ENCODE data around the gene SPDL1.

The SPDL1 gene, protein sequence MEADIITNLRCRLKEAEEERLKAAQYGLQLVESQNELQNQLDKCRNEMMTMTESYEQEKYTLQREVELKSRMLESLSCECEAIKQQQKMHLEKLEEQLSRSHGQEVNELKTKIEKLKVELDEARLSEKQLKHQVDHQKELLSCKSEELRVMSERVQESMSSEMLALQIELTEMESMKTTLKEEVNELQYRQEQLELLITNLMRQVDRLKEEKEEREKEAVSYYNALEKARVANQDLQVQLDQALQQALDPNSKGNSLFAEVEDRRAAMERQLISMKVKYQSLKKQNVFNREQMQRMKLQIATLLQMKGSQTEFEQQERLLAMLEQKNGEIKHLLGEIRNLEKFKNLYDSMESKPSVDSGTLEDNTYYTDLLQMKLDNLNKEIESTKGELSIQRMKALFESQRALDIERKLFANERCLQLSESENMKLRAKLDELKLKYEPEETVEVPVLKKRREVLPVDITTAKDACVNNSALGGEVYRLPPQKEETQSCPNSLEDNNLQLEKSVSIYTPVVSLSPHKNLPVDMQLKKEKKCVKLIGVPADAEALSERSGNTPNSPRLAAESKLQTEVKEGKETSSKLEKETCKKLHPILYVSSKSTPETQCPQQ

GRCh38 chr5:169583424-169584220, at the start of gene SPDL1:
SPDL1 (plus strand) TSS chr5:169583773; CDS start chr5:169588417, 4,644 bp downstream.
- peak; percentile 99 for DNase-seq

- DNase-seq = no peak
Observed at GRCh38 chr5:169534311-169534880, 49.2 kb upstream of the SPDL1 start.

DNA sequence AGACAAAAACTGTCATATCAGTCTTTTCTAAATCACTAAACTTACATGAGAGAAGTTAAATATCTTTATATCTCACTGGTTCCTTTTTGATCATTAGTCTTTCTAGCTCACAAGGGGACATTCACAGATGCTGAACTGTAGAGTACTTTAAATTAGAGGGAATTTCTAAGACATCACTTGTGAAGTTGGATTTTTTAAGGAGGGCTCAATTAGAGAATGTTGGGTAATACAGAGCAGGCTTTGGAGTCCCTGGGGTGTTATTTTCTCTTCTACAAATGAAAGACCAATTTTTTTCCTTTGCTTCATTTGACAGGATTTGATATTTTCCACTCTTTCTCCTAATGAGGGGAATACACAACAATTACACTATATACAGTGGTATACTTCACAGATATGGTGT, 48.6 kb upstream of the SPDL1 start:
- no peak for DNase-seq

- DNase-seq = no peak
Observed at GRCh38 chr5:169538944-169539343, 44.6 kb upstream of the SPDL1 start.

- no peak for DNase-seq
Observed at GRCh38 chr5:169542811-169543210, 40.8 kb upstream of the SPDL1 start.

DNA sequence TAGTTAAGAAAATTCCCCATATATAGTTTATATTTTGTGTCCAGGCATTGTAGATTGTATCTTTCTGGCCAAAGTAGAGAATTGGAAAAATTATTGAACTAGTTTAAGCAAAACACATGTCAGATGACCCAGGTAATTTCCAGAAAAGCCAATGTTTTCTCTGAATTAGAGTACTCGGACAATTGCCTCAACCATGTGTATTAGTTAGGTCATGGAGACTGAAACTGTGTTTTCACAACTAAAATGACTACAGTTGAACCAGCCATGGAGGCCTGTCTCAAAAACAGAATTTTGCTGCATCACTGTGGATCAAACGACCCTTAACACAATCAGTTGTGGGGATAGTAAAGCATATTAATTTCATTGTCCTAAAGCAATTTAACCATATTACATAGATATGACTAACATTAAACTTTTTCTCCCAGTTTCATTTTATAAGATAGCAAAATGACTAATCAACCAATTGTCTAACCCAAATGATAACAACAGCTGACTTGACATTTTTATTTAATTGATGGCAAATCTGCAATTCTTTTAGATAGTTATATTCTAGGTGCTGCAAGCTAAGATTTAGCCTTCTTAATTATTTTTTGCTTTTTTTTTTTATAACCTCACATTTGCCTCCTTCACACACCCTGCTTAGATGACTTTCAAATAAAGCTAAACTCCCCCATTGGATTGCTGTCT, 39.2 kb upstream of the SPDL1 start:
- DNase-seq = no peak

DNA sequence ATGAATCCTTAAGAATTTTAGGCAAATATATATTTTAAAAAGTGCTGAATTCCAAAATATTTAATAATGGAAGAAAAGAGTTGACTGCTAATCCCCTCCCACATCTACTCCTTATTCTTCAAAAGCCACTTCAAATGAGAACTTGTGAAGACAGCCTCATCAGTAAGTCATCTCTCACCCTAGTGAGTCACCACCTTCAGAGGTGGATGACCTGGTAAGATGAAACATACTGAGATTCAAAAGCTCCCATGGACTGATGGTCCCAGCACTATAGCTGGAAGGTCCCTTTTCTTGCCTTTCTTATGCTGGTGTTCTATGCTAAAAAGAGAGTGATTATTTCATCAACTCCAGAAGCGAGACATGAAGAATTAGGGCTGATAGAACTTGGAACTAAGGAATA, 37.8 kb upstream of the SPDL1 start:
- DNase-seq = no peak

DNA sequence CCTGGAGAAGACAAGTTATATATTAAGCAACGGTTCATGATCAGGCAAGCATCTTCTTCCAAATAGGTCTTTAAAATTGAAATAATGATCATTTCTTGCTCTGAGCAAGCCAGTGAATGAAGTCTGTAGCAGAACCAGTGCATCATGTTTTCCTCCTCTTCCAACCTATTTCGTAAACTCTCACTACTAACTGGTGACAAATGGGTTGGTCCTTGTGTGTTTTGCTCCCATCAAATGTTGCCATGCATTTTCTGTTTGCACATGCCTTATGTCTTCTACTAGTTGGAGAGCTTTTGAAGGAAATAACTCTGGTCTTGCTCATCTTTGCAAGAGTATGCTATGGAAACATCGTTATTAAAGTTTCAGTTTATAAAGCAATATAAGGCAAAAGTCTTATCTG, 37.2 kb upstream of the SPDL1 start:
- no peak for DNase-seq

DNA sequence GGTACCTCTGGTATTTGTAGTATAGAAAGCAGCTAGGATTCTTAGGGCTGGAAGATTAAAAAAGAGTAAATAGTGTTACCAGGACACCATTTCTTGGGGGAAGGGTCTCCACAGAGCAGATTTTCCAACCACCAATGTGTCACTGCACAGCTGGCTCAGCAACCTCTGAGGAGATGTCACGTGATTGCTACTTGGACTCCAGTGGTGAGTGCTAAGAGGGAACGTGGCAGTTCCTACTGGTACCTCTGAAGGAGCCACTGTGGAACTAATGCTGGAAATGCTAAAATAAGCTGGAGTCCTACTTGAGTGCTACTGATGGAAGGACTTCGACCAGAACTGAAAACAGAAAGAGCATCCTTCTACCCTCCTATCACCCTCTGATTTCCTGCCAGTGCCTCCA, 36.1 kb upstream of the SPDL1 start:
- no peak for DNase-seq

- peak; percentile 26 for DNase-seq
Observed at GRCh38 chr5:169548315-169548714, 35.3 kb upstream of the SPDL1 start.

DNA sequence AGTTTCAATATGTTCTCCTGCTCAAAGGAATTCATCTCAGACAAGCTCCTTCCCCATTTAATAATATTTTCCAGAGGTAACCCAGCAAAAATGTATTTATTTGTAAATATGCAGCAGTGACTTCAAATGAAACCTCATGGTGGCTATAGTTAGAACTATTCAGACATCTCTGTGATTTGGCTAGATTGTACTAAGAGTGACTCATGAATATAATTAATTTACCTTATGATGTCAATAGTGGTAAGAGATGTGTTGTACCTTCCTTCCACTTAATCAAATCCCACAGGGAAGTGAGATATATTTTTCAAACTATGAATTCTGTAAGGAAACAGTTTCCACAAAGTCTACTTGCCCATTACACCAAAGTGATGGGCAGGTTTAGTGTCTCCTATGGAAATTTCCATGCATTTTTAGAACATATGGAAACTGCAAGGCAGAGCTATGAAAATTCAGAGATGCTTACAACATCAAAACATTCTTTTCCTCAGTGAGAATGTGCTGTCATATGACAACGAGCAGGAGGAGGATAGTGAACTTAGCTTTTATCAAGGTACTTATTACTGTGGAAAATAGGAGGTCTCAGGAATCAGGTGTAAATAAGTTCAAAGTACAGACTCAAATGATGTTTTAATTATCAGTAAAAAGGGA, 34.0 kb upstream of the SPDL1 start:
- DNase-seq = no peak

- DNase-seq = no peak
Observed at GRCh38 chr5:169550227-169550626, 33.3 kb upstream of the SPDL1 start.

DNA sequence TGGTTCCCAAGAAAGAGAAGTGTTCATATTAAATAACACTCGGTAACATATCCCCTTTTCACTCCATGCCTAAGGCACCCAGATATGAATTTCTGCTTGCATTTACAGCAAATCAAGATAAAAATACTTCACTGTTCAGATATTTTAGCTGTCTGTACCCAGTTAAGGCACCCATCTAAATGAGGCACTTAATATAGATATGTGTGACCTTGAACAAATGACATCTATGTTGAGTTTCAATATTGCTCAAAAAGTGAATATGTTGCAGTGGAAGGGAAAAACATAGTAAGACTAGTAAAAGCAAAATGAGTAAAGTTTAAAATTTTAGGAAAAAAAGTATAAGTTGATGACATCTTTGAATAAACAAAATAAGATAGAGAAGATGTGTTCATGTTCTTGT, 32.4 kb upstream of the SPDL1 start:
- DNase-seq = no peak

- no peak for DNase-seq
Observed at GRCh38 chr5:169551696-169552095, 31.9 kb upstream of the SPDL1 start.

DNA sequence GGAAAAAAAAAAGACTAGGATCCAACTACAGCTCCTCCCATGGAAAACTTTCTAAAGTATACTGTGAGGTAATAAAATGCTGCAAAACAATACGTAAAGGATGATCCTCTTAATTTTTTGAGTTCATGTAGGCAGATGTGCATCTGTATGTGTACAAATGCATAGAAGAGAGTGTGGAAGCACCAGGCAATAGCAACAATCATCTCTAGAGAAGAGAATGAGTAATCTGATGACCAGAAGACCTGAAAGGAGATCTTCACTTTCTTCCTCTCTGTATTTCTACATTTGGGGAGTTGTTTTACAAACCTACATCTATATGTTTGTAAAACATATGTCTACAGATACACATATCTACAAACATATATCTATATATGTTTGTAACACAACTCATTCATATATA, 29.3 kb upstream of the SPDL1 start:
- no peak for DNase-seq

DNA sequence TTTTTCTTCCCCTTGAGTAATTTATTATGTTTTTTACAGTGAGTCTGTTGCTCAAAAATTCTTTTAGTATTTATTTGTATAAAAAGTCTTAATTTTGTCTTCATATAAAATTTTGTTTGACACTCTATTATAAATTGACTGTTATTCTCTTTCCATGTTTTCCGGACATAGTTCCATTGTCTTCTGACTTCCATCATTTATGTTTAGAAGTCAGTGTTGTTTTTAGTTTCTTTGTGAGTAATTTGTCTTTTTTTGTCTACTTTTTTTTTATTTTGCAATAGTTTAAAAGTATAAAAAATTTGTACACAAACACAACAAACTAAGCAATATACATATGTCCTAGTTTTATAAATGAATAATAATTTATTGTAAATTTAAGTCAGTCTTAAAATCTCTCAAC, 25.7 kb upstream of the SPDL1 start:
- DNase-seq = no peak

DNA sequence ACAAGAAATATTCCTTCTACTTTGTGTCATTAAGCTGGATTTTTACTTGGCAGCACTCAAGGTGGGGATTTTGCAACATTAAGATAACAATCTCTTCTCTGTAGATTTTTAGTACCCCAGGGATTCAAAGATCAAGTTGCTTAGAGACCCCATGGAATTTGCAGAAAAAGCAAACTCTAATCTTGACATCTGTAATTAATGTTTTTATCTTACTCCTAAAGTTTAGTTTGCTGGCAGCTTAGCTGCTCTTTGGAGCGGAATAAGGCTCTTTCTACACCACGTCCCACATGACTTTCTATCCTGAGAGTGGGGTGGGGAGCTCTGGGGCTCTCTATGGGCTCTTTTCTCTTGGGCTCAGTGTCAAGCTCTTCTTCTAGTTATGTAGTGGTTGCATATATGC, 21.7 kb upstream of the SPDL1 start:
- no peak for DNase-seq

DNA sequence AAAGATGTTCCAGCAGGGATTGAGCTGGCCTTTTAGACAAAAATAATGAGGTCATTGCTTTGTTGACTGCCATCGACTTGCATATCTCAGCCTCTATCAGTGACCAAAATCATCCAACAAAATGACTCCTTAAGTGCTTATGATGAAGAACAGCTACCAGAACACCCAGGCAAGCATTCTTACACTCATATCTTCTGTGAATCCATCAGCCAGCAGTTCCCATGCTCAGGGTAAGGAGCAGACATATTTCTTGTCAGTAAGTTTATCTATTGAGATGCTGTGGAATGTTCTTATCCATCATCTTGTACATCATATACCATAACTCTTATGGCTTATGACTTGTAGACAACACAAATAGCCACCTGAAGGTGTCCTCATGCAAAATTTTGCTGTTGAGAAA, 20.2 kb upstream of the SPDL1 start:
- no peak for DNase-seq

DNA sequence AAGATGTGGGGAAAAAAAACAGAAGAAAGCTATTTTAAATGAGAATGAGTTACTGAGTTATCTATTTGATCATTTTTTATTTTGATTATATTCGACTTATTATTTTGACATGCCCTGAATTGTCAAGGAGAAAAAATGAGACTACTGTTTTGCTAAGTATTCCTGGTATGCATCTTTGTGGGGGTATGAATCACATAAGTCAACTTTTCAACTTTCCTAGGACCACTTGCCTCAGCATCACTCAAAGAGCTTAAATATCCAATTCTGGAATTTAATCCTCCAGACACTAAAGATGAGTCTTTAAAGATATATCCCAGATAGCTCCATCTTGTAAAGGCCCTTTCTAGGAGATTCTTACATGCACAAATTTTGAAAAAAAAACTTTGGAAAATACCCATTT, 17.4 kb upstream of the SPDL1 start:
- DNase-seq = no peak

GRCh38 chr5:169567079-169567478, 16.5 kb upstream of the SPDL1 start:
- DNase-seq = peak; percentile 57

- no peak for DNase-seq
Observed at GRCh38 chr5:169569513-169569912, 14.1 kb upstream of the SPDL1 start.

DNA sequence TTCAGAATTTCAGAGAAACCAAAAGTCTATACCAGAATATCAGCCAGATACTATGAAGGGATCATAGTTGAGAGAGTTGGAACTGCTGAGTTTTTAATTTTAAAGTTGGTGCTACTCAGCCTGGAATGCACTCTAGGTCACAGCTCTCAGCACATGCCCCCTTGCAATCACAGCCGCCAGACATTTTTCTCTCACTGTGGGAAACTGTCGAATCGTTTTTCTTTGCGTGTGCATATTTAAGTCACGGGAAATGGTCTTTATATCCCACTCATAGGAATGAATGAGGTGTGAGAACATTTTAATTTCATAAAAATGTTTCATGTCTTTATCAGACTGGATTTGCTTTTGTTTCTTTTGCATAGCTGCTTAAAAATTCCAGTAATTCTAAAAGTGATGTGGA, 12.2 kb upstream of the SPDL1 start:
- DNase-seq = no peak
